ENCODE data around the gene RDH16.

Gene RDH16

GRCh38 chr12:56903374-56903773, 54.0 kb downstream of the RDH16 start:
- DNase-seq (ENCODE audit: low read depth, low spot score), result no peak
- in situ Hi-C loops (cut with HindIII; ENCODE audit: low sequenced_read_pairs), result no loop called here
- TF ChIP-seq CTCF (IDR thresholded peaks at IDR 0.05; ENCODE audit: low read depth, low read length), result no peak
- H3K4me3 ChIP-seq (ENCODE audit: low read depth, low read length), result no peak overlapping the region
